Neural cell (in vitro differentiated cells): ENCODE data around the gene ZNF157.

ENCODE experiments used
- CTCF ChIP-seq: fragments of 450-650 bp; IDR thresholded peaks from 2 replicates; pipeline ENCODE4 v1.5.1; 2014; ENCODE audit warnings: antibody characterized with exemption, mild to moderate bottlenecking, moderate library complexity; ENCODE audit not compliant: poor library complexity, severe bottlenecking
- EP300 ChIP-seq: fragments of 450-650 bp; conservative IDR thresholded peaks from 2 replicates; pipeline ENCODE4 v1.6.1; 2014; ENCODE audit warnings: antibody characterized with exemption, mild to moderate bottlenecking, moderate library complexity; ENCODE audit not compliant: poor library complexity, severe bottlenecking
- MXI1 ChIP-seq: fragments of 450-650 bp; conservative IDR thresholded peaks from 2 replicates; pipeline ENCODE4 v1.6.1; 2014; ENCODE audit warnings: antibody characterized with exemption, mild to moderate bottlenecking; ENCODE audit not compliant: poor library complexity, severe bottlenecking
- POLR2AphosphoS5 ChIP-seq: IDR thresholded peaks from 2 replicates; pipeline ENCODE4 v1.6.1; 2012
- SMC3 ChIP-seq: fragments of 450-650 bp; conservative IDR thresholded peaks from 2 replicates; pipeline ENCODE4 v1.6.1; 2014; ENCODE audit warnings: antibody characterized with exemption, mild to moderate bottlenecking, moderate library complexity; ENCODE audit not compliant: poor library complexity
- TAF1 ChIP-seq: IDR thresholded peaks from 2 replicates; pipeline ENCODE4 v1.6.1; 2012; ENCODE audit warnings: low read depth
- TF ChIP-seq, protein P1 (sequence below): IDR thresholded peaks from 2 replicates; pipeline ENCODE4 v1.6.1; 2012; ENCODE audit warnings: borderline replicate concordance

GRCh38 chrX:47422444-47422843 lies 52.1 kb downstream of the ZNF157 start:
- no peak for TF ChIP-seq POLR2AphosphoS5
- no peak for TF ChIP-seq CTCF
- TF ChIP-seq MXI1, result no peak
- TF ChIP-seq, protein P1, sequence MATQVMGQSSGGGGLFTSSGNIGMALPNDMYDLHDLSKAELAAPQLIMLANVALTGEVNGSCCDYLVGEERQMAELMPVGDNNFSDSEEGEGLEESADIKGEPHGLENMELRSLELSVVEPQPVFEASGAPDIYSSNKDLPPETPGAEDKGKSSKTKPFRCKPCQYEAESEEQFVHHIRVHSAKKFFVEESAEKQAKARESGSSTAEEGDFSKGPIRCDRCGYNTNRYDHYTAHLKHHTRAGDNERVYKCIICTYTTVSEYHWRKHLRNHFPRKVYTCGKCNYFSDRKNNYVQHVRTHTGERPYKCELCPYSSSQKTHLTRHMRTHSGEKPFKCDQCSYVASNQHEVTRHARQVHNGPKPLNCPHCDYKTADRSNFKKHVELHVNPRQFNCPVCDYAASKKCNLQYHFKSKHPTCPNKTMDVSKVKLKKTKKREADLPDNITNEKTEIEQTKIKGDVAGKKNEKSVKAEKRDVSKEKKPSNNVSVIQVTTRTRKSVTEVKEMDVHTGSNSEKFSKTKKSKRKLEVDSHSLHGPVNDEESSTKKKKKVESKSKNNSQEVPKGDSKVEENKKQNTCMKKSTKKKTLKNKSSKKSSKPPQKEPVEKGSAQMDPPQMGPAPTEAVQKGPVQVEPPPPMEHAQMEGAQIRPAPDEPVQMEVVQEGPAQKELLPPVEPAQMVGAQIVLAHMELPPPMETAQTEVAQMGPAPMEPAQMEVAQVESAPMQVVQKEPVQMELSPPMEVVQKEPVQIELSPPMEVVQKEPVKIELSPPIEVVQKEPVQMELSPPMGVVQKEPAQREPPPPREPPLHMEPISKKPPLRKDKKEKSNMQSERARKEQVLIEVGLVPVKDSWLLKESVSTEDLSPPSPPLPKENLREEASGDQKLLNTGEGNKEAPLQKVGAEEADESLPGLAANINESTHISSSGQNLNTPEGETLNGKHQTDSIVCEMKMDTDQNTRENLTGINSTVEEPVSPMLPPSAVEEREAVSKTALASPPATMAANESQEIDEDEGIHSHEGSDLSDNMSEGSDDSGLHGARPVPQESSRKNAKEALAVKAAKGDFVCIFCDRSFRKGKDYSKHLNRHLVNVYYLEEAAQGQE, result no peak
- TF ChIP-seq EP300, result no peak
- TF ChIP-seq TAF1, result no peak
- no peak for TF ChIP-seq SMC3
